Upper lobe of left lung (tissue), 6 donors: ENCODE measurements around the gene CACNA1A. TPM values are rescaled to one million over a fixed set of nuclear protein-coding genes. Genes with fewer than 3 reads are reported as not detected.

Source experiments
- ATAC-seq, 2 donors: fragments of 200-7000 bp; cut with Tn5 transposase; one replicate each; pipeline ENCODE4 v1.9.1; 2022; ENCODE audit warnings: mild to moderate bottlenecking in 2 of 2, moderate library complexity in 2 of 2; ENCODE audit not compliant: low FRiP score in 2 of 2
- DNase-seq, 2 donors: peaks; one replicate each; pipeline ENCODE4 v3.0.0-alpha.2; 2019 to 2020
- H3K27ac ChIP-seq, 4 donors: fragments of 200-600 bp; sonication (generic); one replicate each; pipeline ENCODE4 v1.5.1; 2016 to 2019
- H3K27me3 ChIP-seq, 4 donors: fragments of 200-600 bp; sonication (generic); one replicate each; pipeline ENCODE4 v1.5.1; 2017 to 2019
- H3K36me3 ChIP-seq, 4 donors: fragments of 200-600 bp; sonication (generic); one replicate each; pipeline ENCODE4 v1.5.1; 2016 to 2019
- H3K4me1 ChIP-seq, 4 donors: fragments of 200-600 bp; sonication (generic); one replicate each; pipeline ENCODE4 v1.5.1; 2018 to 2019
- H3K4me3 ChIP-seq, 4 donors: fragments of 200-600 bp; sonication (generic); one replicate each; pipeline ENCODE4 v1.5.1; 2017 to 2019; ENCODE audit warnings: mild to moderate bottlenecking in 2 of 4, moderate library complexity in 1 of 4
- H3K9me3 ChIP-seq, 4 donors: fragments of 200-600 bp; sonication (generic); one replicate each; pipeline ENCODE4 v1.5.1; 2018 to 2019
- EP300 ChIP-seq, 4 donors: sonication (generic); formaldehyde crosslinking; IDR thresholded peaks; one replicate each; pipeline ENCODE4 v1.5.1; 2017; ENCODE audit warnings: antibody characterized with exemption in 4 of 4, control low read depth in 2 of 4
- POLR2A ChIP-seq, 4 donors: fragments of 450-650 bp; IDR thresholded peaks; one replicate each; pipeline ENCODE4 v1.5.1; 2016 to 2017; ENCODE audit warnings: antibody characterized with exemption in 4 of 4, mild to moderate bottlenecking in 2 of 4
- POLR2AphosphoS5 ChIP-seq, 2 donors: sonication (generic); formaldehyde crosslinking; IDR thresholded peaks; one replicate each; pipeline ENCODE4 v1.5.1; 2017; ENCODE audit warnings: antibody characterized with exemption in 2 of 2
- WGBS, 2 donors: methylation state at CpG; one replicate each; pipeline ENCODE4 v1.1.5; 2017 to 2018; 5-methylcytosine and 5-hydroxymethylcytosine counted together
- total RNA-seq, 6 donors: library from RNA; depleted of rRNA in 4 of 6; stranded (reverse); fragments of >200 nt in 4 of 6; gene quantifications; one replicate each; pipeline versions ENCODE4 v1.1.0 to v1.2.1, GENCODE V29; 2016 to 2021
- TF ChIP-seq, protein P1 (sequence below), 6 experiments: fragments of 450-650 bp in 4 of 6; fragments of 200-600 bp in 2 of 6; sonication (generic) in 2 of 6; IDR thresholded peaks; one replicate each; pipeline ENCODE4 v1.5.1; 2016 to 2019; ENCODE audit warnings: antibody characterized with exemption in 6 of 6
- donor health status: DM: no; HTN: no; CAD: no; lungs with moderate emphysema.
- donor health status: DM: no; HTN: yes; CAD: no; lungs with severe emphysema.

CACNA1A gene
- total RNA-seq, 6 donors from 2014 or later, result 0.29 to 0.69 (median 0.67) TPM; not detected in 1

DNA sequence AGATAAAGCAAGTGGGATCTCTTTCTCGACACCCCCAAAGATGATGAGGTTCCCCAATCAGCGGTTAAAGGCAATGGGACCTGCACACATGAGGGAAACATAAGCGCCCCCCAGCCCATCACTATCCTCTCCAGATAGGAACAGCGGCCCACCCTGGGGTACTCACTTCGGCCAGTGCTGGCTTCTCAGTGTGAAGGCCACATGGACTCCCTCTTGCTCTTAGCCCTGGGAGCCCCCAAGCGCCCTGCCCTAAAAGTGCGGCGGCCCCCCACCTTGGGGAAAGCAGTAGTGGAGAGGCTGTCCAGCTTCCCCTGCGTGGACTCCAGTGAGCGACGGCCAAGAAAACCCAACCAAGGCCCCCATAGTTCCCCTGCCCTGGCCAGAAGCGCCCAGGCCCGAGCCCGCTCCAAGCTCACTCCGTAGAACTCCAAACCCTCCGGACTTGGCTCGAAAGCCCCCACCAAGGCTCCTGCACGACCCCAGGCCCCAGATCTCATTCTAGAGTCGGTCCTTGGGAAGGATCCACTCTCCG is 1.0 kb downstream of the CACNA1A start:
- DNase-seq, result peak in 1 of 2 donors; percentile 54
- H3K4me3 ChIP-seq, result no peak overlapping the region
- 43 to 53% methylated on average over 12 of the region's 20 CpGs for WGBS, 2 donors

DNA sequence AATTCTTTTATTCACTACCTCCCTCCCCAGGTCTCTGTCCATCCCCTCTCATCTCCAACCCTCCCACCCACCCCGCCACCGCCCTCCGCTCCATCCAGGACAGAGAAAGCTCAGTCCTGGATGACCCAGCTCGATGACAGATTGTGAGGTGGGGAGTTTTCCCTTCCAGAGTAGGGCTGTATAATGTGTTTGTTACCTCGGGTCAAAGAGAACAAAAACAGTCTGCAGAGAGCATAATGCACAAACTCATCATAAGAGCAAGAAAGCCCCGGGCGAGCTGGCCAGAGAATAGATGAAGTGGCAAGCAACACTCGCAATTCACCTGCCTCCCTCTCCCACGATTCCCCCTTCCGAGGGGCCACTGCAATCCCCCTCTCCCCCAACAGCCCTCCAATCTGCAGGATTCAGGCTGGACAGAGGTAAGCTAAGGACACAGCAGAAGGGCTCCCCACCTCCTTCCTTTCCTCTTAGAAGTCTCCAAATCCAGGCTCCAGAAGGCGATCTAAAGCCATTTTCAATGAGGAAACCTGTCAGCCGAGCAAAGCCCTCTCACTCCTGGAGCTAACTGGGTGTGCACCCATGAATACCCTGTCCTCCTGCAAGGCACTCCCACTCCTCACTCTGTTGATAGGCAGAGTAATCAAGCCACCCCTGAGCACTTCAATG is 2.6 kb downstream of the CACNA1A start:
- DNase-seq (no peak), ATAC-seq (no peak)
- no peak overlapping the region for H3K27ac ChIP-seq
- 53 to 63% methylated on average over 12 of the region's 12 CpGs for WGBS, 2 donors
- no peaks in the 10 kb centered on the region for H3K9me3 ChIP-seq
- H3K36me3 ChIP-seq, result no peaks in the 10 kb centered on the region
- H3K4me3 ChIP-seq, result no peak overlapping the region
- H3K4me1 ChIP-seq, result peaks cover 0 to 9% (median 8%) of the 10 kb centered on the region in 4 donors
- H3K27me3 ChIP-seq, result peaks cover 0 to 21% (median 6%) of the 10 kb centered on the region in 4 donors
- no peak for TF ChIP-seq POLR2A (IDR thresholded peaks at IDR 0.05)
- TF ChIP-seq EP300 (IDR thresholded peaks at IDR 0.05), result no peak
- TF ChIP-seq, protein P1, sequence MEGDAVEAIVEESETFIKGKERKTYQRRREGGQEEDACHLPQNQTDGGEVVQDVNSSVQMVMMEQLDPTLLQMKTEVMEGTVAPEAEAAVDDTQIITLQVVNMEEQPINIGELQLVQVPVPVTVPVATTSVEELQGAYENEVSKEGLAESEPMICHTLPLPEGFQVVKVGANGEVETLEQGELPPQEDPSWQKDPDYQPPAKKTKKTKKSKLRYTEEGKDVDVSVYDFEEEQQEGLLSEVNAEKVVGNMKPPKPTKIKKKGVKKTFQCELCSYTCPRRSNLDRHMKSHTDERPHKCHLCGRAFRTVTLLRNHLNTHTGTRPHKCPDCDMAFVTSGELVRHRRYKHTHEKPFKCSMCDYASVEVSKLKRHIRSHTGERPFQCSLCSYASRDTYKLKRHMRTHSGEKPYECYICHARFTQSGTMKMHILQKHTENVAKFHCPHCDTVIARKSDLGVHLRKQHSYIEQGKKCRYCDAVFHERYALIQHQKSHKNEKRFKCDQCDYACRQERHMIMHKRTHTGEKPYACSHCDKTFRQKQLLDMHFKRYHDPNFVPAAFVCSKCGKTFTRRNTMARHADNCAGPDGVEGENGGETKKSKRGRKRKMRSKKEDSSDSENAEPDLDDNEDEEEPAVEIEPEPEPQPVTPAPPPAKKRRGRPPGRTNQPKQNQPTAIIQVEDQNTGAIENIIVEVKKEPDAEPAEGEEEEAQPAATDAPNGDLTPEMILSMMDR (IDR thresholded peaks at IDR 0.05), result no peak
- no peak for TF ChIP-seq POLR2AphosphoS5 (IDR thresholded peaks at IDR 0.05)

More for the DNA sequence above, 1.0 kb downstream of the CACNA1A start:
- no peak for TF ChIP-seq EP300 (IDR thresholded peaks at IDR 0.05)
- no peak for TF ChIP-seq POLR2A (IDR thresholded peaks at IDR 0.05)
- TF ChIP-seq, protein P1 (IDR thresholded peaks at IDR 0.05), result no peak
- TF ChIP-seq POLR2AphosphoS5 (IDR thresholded peaks at IDR 0.05), result no peak
- H3K27ac ChIP-seq, result no peak overlapping the region
- H3K36me3 ChIP-seq, result no peaks in the 10 kb centered on the region
- ATAC-seq, result no peak
- peaks cover 0 to 9% (median 8%) of the 10 kb centered on the region in 4 donors for H3K4me1 ChIP-seq
- H3K9me3 ChIP-seq, result no peaks in the 10 kb centered on the region
- peaks cover 0 to 21% (median 6%) of the 10 kb centered on the region in 4 donors for H3K27me3 ChIP-seq

DNA sequence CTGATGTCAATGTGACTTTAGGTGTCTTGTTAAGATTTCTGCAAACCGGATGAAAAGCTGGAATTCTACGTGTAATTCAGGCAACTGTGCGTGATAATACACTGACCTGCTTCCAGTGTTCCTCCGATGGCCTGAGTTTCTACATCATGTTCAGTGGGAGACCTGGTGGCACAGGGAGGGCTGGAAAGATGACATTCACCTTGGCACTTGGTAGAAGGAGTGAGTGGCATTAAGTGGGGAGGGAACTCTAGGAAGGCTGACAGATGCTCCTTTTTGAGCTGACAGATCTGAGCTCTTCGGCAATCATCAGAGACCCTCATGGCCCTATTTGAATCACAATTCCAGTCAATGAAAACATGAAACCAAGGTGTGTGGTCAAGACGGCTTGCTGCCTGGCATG is 4.0 kb downstream of the CACNA1A start:
- Histone ChIP-seq H3K4me1 (peaks cover 0 to 9% (median 8%) of the 10 kb centered on the region in 4 donors), H3K9me3 (no peaks in the 10 kb centered on the region), H3K27me3 (peaks cover 0 to 16% (median 6%) of the 10 kb centered on the region in 4 donors), H3K36me3 (no peaks in the 10 kb centered on the region), H3K27ac (no peak overlapping the region), H3K4me3 (no peak overlapping the region)
- ATAC-seq, result no peak
- no peak for DNase-seq
- no peak for TF ChIP-seq POLR2AphosphoS5 (IDR thresholded peaks at IDR 0.05)
- TF ChIP-seq, protein P1 (IDR thresholded peaks at IDR 0.05), result no peak
- no peak for TF ChIP-seq POLR2A (IDR thresholded peaks at IDR 0.05)
- TF ChIP-seq EP300 (IDR thresholded peaks at IDR 0.05), result no peak
- 84 to 86% methylated on average over 6 of the region's 6 CpGs for WGBS, 2 donors

DNA sequence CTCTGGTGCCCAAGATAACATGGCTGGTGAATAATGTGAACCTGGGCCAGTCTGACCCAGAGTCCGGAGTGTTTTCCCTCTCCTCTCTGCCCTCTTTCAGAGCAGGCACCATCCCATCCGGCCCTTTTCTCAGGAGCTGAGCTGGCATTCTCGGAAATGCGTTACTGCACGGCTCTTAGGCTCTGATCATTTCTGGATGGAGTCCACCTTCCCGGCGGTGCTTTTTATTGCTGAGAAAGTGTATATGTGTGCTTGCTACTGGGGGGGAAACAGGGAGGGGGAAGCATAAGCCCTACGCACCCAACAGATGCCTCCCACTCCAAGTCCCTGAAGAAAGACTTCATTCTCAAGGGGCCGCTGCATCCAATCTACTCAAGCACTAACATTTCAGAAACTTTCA is 6.6 kb downstream of the CACNA1A start:
- 91 to 93% methylated on average over 9 of the region's 9 CpGs for WGBS, 2 donors
- no peak for TF ChIP-seq EP300 (IDR thresholded peaks at IDR 0.05)
- TF ChIP-seq, protein P1 (IDR thresholded peaks at IDR 0.05), result no peak
- no peak for TF ChIP-seq POLR2AphosphoS5 (IDR thresholded peaks at IDR 0.05)
- no peak for TF ChIP-seq POLR2A (IDR thresholded peaks at IDR 0.05)
- no peak overlapping the region for H3K27ac ChIP-seq
- no peak for ATAC-seq
- no peaks in the 10 kb centered on the region for H3K36me3 ChIP-seq
- DNase-seq, result no peak
- no peak overlapping the region for H3K4me3 ChIP-seq
- H3K4me1 ChIP-seq, result no peaks in the 10 kb centered on the region
- no peaks in the 10 kb centered on the region for H3K9me3 ChIP-seq
- no peaks in the 10 kb centered on the region for H3K27me3 ChIP-seq
